Measurements from ENCODE around the gene METTL14. TPM values are rescaled to one million over a fixed set of nuclear protein-coding genes. Genes with fewer than 3 reads are reported as not detected.

The METTL14 gene
- total RNA-seq, result 29.1 and 29.4 TPM in 2 replicates

DNA sequence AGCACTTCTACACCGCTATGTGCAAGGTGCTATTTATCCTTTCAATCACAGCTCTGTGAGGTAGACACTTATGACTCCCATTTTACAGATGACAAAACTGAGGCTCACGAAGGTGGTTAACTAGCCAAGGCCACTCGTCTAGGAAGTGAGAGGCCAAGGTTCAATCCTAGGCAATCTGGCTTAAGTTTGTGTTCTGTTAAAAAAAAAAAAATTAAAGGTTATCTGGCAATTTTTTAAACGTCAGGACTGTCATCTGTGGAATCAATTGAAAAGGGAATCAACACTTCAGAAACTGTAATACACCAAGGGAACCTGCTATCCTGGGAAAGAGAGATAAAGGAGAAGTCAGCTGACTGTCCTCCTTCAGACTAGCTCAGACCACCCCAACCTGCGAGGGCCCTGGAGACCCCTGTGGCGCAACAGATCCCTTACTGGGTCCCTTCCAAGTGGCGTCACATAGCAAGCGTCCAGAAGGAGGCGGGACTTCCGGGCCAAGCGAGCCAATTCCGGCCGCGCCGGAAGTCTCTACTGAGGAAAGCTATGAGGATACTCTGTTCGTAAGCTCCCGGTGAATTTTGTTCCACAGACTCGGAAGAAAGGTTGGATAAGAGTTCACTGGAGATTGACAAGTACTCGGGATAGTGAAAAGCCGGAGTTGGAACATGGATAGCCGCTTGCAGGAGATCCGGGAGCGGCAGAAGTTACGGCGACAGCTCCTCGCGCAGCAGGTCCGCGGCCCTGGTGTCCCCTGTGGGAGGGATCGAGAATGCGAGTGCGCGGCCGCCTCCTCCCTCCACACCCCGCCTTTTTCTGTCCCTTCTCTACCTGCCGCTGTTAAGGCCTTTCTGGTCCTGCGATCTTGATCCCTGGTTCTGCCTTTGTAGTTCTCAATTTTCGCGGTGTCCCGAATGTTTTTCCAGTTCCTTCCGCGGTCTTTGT is at the start of gene METTL14:
Gene METTL14, plus strand, starts transcription at position 520 of the 939 bp plus-strand sequence. Its CDS starts 143 bp downstream, at position 663.

Small RNA genes within 50 kb of the gene (small RNA-seq; reads per million reads assigned to genes)
- not detected for gene SEPT14P4

Other genes starting within 250 kb of the METTL14 start
- gene SEC24D, start 150.7 kb downstream of the METTL14 start, total RNA-seq, result 134 and 179 TPM in 2 replicates
- 4.2 and 6.4 TPM in 2 replicates for gene SYNPO2, start 203.5 kb downstream of the METTL14 start, total RNA-seq

Data from articular chondrocyte of knee joint (primary cell).